HFFc6 (cell line): Measurements from ENCODE around the gene ITPR1. TPM values are rescaled to one million over a fixed set of nuclear protein-coding genes. Genes with fewer than 3 reads are reported as not detected.

ENCODE experiments used
- DNase-seq: peaks from one replicate; pipeline ENCODE4 v3.0.0-alpha.2; 2018
- H3K27ac Mint-ChIP-seq: 2 replicates; pipeline ENCODE4 v1.8.0; 2020; ENCODE audit warnings: mild to moderate bottlenecking, mixed read lengths
- H3K27me3 Mint-ChIP-seq: 2 replicates; pipeline ENCODE4 v1.8.0; 2021; ENCODE audit warnings: mild to moderate bottlenecking, moderate library complexity, mixed read lengths; ENCODE audit not compliant: insufficient read depth
- H3K36me3 Mint-ChIP-seq: 2 replicates; pipeline ENCODE4 v1.8.0; 2021; ENCODE audit warnings: low read depth, mixed read lengths
- H3K4me1 Mint-ChIP-seq: 2 replicates; pipeline ENCODE4 v1.8.0; 2020; ENCODE audit warnings: low read depth, mixed read lengths
- H3K4me3 Mint-ChIP-seq: 2 replicates; pipeline ENCODE4 v1.8.0; 2020; ENCODE audit warnings: mild to moderate bottlenecking, moderate library complexity, mixed read lengths
- H3K9me3 Mint-ChIP-seq: 2 replicates; pipeline ENCODE4 v1.8.0; 2020; ENCODE audit warnings: mild to moderate bottlenecking, mixed read lengths
- CTCF ChIP-seq: fragments of 200-600 bp; sonication (generic); IDR thresholded peaks from 2 replicates; pipeline ENCODE4 v1.5.0; 2021; ENCODE audit warnings: antibody characterized with exemption, mild to moderate bottlenecking
- total RNA-seq, 6 experiments: library from RNA; stranded (reverse); fragmentation: NEBNext Ultra II Directional; extraction: Animal tissue kit (Norgen Biotek cat#: 25700); gene quantifications; 2 replicates in 1 of 6; 3 replicates in 5 of 6; pipeline ENCODE4 v1.2.3, GENCODE V29; 2021

Gene ITPR1
- total RNA-seq, 6 experiments from 2014 or later: 4.9 to 8.3 (median 6.1) TPM

- Mint-ChIP-seq H3K4me1 (no peaks in the 10 kb centered on the region), H3K9me3 (no peaks in the 10 kb centered on the region), H3K27ac (no peak overlapping the region), H3K36me3 (no peaks in the 10 kb centered on the region), H3K4me3 (no peak overlapping the region), H3K27me3 (peaks cover 14% of the 10 kb centered on the region)
- no peak for TF ChIP-seq CTCF
- no peak for DNase-seq
These were observed 58.0 kb downstream of the ITPR1 start for GRCh38 chr3:4551051-4551711.

- H3K4me3 Mint-ChIP-seq: no peak overlapping the region
- no peak for TF ChIP-seq CTCF
- no peaks in the 10 kb centered on the region for H3K9me3 Mint-ChIP-seq
- no peaks in the 10 kb centered on the region for H3K4me1 Mint-ChIP-seq
- no peak overlapping the region for H3K27ac Mint-ChIP-seq
- no peak for DNase-seq
- no peaks in the 10 kb centered on the region for H3K36me3 Mint-ChIP-seq
- peaks cover 14% of the 10 kb centered on the region for H3K27me3 Mint-ChIP-seq
These were observed 58.8 kb downstream of the ITPR1 start for GRCh38 chr3:4551794-4552442.

DNA sequence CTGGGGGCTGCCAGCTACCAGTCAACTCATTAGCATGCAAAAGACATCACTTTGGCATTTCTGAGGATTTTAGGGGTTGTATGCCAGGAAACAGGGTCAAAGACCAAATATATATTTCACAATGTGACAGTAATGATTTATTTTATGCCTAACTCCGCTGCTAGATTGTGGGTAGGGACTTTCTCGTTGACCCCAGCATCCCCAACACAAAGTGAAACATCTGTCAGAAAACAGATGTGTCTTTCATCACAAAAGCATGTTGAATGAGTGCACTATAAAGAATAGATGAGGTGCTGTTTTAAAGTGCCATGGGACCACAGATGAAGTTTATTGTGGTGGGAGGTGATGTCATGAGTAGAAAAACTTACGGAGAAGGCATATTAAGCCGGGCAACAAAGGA is 59.7 kb downstream of the ITPR1 start:
- H3K4me1 Mint-ChIP-seq: no peaks in the 10 kb centered on the region
- H3K27me3 Mint-ChIP-seq: peaks cover 14% of the 10 kb centered on the region
- no peak overlapping the region for H3K27ac Mint-ChIP-seq
- no peaks in the 10 kb centered on the region for H3K36me3 Mint-ChIP-seq
- H3K9me3 Mint-ChIP-seq: no peaks in the 10 kb centered on the region
- TF ChIP-seq CTCF: no peak
- H3K4me3 Mint-ChIP-seq: no peak overlapping the region
- DNase-seq: no peak

GRCh38 chr3:4561661-4562060 is 68.5 kb downstream of the ITPR1 start:
- Mint-ChIP-seq H3K4me3 (no peak overlapping the region), H3K36me3 (no peaks in the 10 kb centered on the region), H3K9me3 (no peaks in the 10 kb centered on the region), H3K4me1 (no peaks in the 10 kb centered on the region), H3K27me3 (peaks cover 3% of the 10 kb centered on the region), H3K27ac (no peak overlapping the region)
- TF ChIP-seq CTCF: no peak
- no peak for DNase-seq

- H3K36me3 Mint-ChIP-seq: no peaks in the 10 kb centered on the region
- peaks cover 3% of the 10 kb centered on the region for H3K27me3 Mint-ChIP-seq
- no peak overlapping the region for H3K27ac Mint-ChIP-seq
- H3K9me3 Mint-ChIP-seq: no peaks in the 10 kb centered on the region
- TF ChIP-seq CTCF: no peak
- H3K4me1 Mint-ChIP-seq: no peaks in the 10 kb centered on the region
- H3K4me3 Mint-ChIP-seq: no peak overlapping the region
- DNase-seq: no peak
These were observed 69.4 kb downstream of the ITPR1 start for GRCh38 chr3:4562595-4562994.
